AG09319 (cell line): ENCODE results near the gene MT1HL1.

Experiments used
- DNase-seq: peaks from one replicate; pipeline ENCODE4 v3.0.0-alpha.2; 2010; ENCODE audit warnings: low read depth; ENCODE audit errors: extremely low read depth
- TF ChIP-seq, protein P1 (sequence below): IDR thresholded peaks from 2 replicates; pipeline ENCODE4 v1.5.1; 2011; ENCODE audit warnings: low read depth, mild to moderate bottlenecking, inconsistent platforms, low read length, moderate library complexity

The MT1HL1 gene

DNA sequence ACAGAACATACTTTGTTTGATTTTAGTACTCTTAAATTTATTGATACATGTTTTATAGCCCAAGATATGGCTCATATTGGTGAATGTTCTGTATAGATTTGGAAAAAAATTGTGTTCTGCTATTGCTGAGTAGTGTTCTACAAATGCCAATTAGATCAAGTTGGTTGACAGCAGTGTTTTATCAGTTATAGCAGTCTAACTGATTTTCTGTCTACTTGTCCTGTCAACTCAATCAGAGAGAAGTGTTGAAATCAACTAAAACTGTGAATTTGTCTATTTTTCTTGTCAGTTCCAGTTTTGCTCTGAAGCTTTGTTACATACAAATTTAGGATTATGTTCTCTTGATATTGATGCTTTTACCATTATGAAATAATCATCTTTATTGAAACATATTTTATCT, 14.7 kb upstream of the MT1HL1 start:
- no peak for DNase-seq
- TF ChIP-seq, protein P1, sequence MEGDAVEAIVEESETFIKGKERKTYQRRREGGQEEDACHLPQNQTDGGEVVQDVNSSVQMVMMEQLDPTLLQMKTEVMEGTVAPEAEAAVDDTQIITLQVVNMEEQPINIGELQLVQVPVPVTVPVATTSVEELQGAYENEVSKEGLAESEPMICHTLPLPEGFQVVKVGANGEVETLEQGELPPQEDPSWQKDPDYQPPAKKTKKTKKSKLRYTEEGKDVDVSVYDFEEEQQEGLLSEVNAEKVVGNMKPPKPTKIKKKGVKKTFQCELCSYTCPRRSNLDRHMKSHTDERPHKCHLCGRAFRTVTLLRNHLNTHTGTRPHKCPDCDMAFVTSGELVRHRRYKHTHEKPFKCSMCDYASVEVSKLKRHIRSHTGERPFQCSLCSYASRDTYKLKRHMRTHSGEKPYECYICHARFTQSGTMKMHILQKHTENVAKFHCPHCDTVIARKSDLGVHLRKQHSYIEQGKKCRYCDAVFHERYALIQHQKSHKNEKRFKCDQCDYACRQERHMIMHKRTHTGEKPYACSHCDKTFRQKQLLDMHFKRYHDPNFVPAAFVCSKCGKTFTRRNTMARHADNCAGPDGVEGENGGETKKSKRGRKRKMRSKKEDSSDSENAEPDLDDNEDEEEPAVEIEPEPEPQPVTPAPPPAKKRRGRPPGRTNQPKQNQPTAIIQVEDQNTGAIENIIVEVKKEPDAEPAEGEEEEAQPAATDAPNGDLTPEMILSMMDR, result no peak

DNA sequence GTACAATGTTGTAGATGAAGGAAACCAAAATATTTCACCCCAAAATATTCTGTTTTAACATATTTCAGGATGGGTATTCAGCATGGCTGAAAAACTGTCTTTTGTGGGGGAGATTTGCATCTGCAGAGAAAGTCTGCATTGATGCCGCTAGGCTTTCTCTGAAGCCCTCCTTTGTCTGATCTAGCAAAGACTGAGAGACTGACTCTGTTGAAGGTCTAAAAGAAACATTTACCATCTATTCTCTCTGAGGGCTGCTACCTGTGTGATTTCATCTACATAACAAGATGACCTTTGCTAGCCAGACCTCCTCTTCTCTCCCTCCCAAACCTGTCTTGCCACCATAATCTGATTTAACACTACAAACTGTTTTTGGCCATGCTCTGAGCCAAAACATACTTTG, 12.4 kb upstream of the MT1HL1 start:
- TF ChIP-seq, protein P1, result no peak
- DNase-seq, result no peak

DNA sequence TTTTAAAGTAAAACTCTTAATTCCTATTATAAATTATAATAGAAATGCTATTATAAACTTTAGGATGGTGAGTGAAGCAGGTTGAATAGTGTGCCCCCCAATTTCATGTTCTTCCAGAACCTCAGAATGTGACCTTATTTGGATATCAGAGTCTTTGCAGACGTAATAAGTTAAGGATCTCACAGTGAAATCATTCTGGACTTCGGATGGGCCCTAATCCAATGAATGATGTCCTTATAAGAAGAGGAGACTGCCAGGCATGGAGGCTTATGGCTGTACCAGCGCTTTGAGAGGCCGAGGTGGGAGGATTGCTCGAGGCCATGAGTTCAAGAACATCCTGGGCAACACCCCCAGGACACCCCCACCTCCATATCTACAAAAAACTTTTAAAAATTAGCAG, 9.4 kb upstream of the MT1HL1 start:
- no peak for DNase-seq
- TF ChIP-seq, protein P1, result no peak

DNA sequence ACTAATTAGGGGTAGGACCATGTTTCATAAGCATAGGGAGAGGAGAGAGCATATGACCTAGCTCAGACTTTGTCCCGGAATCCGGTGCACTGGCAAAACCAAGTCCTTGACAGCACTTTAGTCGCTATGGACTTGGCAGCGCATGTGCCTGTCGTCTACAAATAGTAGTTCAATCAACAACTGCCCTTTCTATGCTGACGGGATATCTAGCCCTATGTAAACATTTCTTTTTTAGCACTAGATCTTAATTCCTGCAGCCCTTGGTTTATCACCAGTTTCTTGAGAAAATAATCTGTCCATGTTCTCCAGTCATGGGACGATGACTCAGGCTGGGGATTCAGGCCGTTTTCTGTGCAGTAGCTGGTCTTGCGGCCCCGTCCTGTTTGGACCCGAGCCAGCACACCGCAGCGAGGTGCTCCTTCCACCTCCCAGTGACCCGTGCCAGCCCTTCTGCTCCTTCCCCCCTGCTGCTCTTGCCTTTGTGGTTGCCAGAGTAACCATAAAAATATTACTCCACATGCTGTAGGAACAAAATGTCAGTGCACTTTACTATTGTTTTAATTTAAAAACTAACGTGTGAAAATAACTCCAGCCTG, 8.6 kb upstream of the MT1HL1 start:
- TF ChIP-seq, protein P1, result no peak
- DNase-seq, result no peak

DNA sequence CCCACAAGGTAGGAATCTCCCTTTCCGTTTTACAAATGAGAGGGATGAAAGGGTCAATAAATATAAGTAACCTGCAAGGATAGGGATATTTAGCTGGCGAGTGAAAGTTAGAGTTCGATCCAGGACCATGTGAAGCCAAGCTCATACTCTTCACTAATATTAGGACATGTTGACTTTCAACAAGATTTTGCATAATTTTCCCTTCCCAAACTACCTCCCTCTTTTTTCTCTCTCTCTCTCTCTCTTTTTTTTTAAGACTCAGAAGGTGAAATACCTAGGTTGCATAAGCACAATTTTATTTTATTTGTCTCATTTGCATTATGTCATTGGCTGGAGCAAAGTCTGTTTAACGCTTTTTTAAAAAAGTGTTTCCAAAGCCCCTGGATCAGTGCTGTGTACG, 8.1 kb upstream of the MT1HL1 start:
- no peak for DNase-seq
- TF ChIP-seq, protein P1, result no peak

DNA sequence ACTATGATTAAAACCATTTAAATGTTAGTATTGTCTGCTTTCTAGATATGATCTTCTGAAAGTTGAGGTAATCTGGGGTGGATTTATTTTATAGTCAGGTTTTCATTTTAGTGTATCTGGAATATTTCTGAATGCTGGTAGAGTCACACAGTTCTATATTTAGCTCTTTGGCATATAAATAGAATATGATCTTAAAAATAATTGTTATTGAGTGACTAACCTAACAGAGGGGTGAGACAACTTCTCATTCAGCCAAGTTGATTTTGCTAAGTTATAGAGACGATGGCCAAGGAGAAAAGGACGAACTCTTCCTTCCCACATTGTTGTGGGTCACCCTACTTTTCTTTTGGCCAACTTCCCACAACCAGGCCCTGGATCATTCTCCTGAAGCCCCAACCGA, 7.2 kb upstream of the MT1HL1 start:
- TF ChIP-seq, protein P1, result no peak
- DNase-seq, result no peak

DNA sequence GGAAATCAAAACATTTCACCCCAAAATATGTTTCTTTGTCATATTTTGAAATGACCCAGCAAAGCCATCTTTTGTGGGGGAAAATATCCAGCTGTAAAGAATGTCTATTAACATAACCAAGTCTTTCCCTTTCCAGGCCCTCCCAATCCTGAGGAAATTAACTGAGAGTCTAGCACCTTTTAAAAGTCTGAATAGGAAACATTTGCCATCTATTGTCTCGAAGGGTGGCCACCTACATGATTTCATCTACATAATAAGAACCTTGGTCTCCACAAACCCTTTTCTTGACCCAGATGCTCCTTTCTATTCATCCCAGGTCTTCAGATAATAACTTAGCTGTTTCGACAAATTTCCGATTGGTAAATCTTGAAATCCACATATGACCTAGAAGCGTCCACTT, 5.4 kb upstream of the MT1HL1 start:
- DNase-seq, result no peak
- TF ChIP-seq, protein P1, result no peak
